Osteocyte (in vitro differentiated cells): ENCODE data around the gene TMPRSS3. TPM values are rescaled to one million over a fixed set of nuclear protein-coding genes. Genes with fewer than 3 reads are reported as not detected.

Source experiments
- DNase-seq: peaks from one replicate; pipeline ENCODE4 v3.0.0; 2021; ENCODE audit warnings: mixed read lengths; ENCODE audit not compliant: unreplicated experiment; ENCODE audit errors: extremely low spot score
- H3K27ac Mint-ChIP-seq: one replicate; pipeline ENCODE4 v1.8.0; 2021; ENCODE audit warnings: mild to moderate bottlenecking, mixed read lengths; ENCODE audit not compliant: unreplicated experiment
- H3K27me3 Mint-ChIP-seq: one replicate; pipeline ENCODE4 v1.8.0; 2021; ENCODE audit warnings: mixed read lengths; ENCODE audit not compliant: unreplicated experiment
- H3K36me3 Mint-ChIP-seq: one replicate; pipeline ENCODE4 v1.8.0; 2021; ENCODE audit warnings: mixed read lengths; ENCODE audit not compliant: unreplicated experiment
- H3K4me1 Mint-ChIP-seq: one replicate; pipeline ENCODE4 v1.8.0; 2021; ENCODE audit warnings: mixed read lengths; ENCODE audit not compliant: unreplicated experiment
- H3K4me3 Mint-ChIP-seq: one replicate; pipeline ENCODE4 v1.8.0; 2021; ENCODE audit warnings: mild to moderate bottlenecking, moderate library complexity, mixed read lengths; ENCODE audit not compliant: unreplicated experiment
- H3K9me3 Mint-ChIP-seq: one replicate; pipeline ENCODE4 v1.8.0; 2021; ENCODE audit warnings: mixed read lengths; ENCODE audit not compliant: unreplicated experiment
- total RNA-seq: library from RNA; stranded (reverse); gene quantifications from 2 replicates; pipeline ENCODE4 v1.2.1, GENCODE V29; 2021
- TF ChIP-seq, protein P1 (sequence below): fragments of 200-600 bp; sonication (generic); IDR thresholded peaks from 2 replicates; pipeline ENCODE4 v1.5.0; 2021; ENCODE audit warnings: antibody characterized with exemption, mild to moderate bottlenecking, moderate library complexity

TMPRSS3 gene
- total RNA-seq, 1 donor from 2014 or later, result not detected

- DNase-seq, result no peak
- Mint-ChIP-seq H3K36me3 (peaks cover 2% of the 10 kb centered on the region), H3K27me3 (peaks cover 27% of the 10 kb centered on the region), H3K4me3 (no peak overlapping the region), H3K9me3 (peaks cover 3% of the 10 kb centered on the region), H3K27ac (no peak overlapping the region), H3K4me1 (peaks cover 23% of the 10 kb centered on the region)
- TF ChIP-seq, protein P1, sequence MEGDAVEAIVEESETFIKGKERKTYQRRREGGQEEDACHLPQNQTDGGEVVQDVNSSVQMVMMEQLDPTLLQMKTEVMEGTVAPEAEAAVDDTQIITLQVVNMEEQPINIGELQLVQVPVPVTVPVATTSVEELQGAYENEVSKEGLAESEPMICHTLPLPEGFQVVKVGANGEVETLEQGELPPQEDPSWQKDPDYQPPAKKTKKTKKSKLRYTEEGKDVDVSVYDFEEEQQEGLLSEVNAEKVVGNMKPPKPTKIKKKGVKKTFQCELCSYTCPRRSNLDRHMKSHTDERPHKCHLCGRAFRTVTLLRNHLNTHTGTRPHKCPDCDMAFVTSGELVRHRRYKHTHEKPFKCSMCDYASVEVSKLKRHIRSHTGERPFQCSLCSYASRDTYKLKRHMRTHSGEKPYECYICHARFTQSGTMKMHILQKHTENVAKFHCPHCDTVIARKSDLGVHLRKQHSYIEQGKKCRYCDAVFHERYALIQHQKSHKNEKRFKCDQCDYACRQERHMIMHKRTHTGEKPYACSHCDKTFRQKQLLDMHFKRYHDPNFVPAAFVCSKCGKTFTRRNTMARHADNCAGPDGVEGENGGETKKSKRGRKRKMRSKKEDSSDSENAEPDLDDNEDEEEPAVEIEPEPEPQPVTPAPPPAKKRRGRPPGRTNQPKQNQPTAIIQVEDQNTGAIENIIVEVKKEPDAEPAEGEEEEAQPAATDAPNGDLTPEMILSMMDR, result no peak
These were observed 8.7 kb downstream of the TMPRSS3 start for GRCh38 chr21:42387164-42387563.

- Mint-ChIP-seq H3K4me1 (peaks cover 18% of the 10 kb centered on the region), H3K27me3 (peaks cover 25% of the 10 kb centered on the region)
These were observed 9.7 kb downstream of the TMPRSS3 start for GRCh38 chr21:42386034-42386591.

GRCh38 chr21:42385619-42386018 lies 10.2 kb downstream of the TMPRSS3 start:
- Mint-ChIP-seq H3K27me3 (peaks cover 23% of the 10 kb centered on the region), H3K9me3 (peaks cover 10% of the 10 kb centered on the region), H3K27ac (no peak overlapping the region), H3K4me3 (no peak overlapping the region), H3K4me1 (peaks cover 15% of the 10 kb centered on the region), H3K36me3 (peaks cover 2% of the 10 kb centered on the region)
- DNase-seq, result no peak
- TF ChIP-seq, protein P1, result no peak

More at GRCh38 chr21:42386034-42386591, 9.7 kb downstream of the TMPRSS3 start:
- H3K36me3 Mint-ChIP-seq, result peaks cover 2% of the 10 kb centered on the region
- DNase-seq, result no peak
- H3K9me3 Mint-ChIP-seq, result peaks cover 10% of the 10 kb centered on the region
- no peak overlapping the region for H3K27ac Mint-ChIP-seq
- TF ChIP-seq, protein P1, result no peak
- H3K4me3 Mint-ChIP-seq, result no peak overlapping the region

- Mint-ChIP-seq H3K4me3 (no peak overlapping the region), H3K27ac (no peak overlapping the region), H3K4me1 (peaks cover 15% of the 10 kb centered on the region), H3K36me3 (peaks cover 2% of the 10 kb centered on the region), H3K9me3 (peaks cover 10% of the 10 kb centered on the region), H3K27me3 (peaks cover 17% of the 10 kb centered on the region)
- no peak for DNase-seq
- TF ChIP-seq, protein P1, result no peak
These were observed 10.9 kb downstream of the TMPRSS3 start for GRCh38 chr21:42384989-42385388.

DNA sequence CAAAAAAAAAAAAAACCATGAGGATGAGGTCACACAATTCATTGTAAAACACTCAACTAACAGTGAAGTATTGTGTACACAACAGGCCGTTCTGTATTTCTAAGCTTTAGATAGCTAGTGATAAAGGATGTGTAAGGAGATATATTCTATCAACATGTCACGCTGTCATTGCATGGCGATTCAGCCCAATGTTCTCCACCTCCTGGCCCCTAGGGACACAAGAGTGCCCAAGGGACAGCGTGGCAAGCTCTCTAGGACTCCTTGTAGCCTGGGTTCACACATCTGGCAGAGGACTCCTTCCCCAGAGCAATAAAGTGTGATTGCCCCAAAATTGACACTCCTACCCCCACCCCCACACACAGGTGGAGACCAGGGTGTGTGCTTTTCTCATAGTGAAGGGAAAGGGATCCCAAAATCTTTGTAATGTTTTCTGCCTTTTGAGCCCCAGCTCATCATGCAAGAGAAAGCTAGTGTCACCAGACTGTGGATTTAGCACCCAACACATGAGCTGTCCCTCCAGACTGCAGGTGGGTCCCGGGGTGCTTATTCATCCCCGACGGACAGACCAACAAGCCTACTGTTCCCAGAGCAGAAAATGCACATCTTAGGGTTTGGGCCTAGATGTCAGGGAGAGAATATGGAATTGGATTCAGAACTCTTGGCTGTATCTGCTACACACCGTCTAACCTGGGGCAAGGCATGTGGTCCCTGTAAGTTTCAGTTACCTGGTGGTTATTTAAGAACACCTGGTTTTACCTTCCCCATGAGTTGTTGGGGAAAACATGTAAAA lies 11.5 kb downstream of the TMPRSS3 start:
- Mint-ChIP-seq H3K36me3 (peaks cover 2% of the 10 kb centered on the region), H3K9me3 (peaks cover 10% of the 10 kb centered on the region), H3K4me1 (peaks cover 12% of the 10 kb centered on the region), H3K27me3 (peaks cover 12% of the 10 kb centered on the region), H3K4me3 (no peak overlapping the region), H3K27ac (no peak overlapping the region)
- TF ChIP-seq, protein P1, result no peak
- DNase-seq, result no peak
